HG02840 (cell line): ENCODE data around the gene ABCA1.
"Not testable (repeated sequence)": the region's sequence is repeated elsewhere in the genome, so short reads cannot be mapped to it uniquely, and the experiment has no call there.

Experiments used
- ATAC-seq: cut with Tn5 transposase; IDR thresholded peaks from one replicate; pipeline ENCODE4 v1.9.1; 2021; ENCODE audit warnings: mild to moderate bottlenecking, moderate library complexity, moderate number of reproducible peaks; ENCODE audit not compliant: unreplicated experiment, low FRiP score

ABCA1 gene

GRCh38 chr9:104774831-104775573 lies 153.0 kb downstream of the ABCA1 start:
- ATAC-seq: peak; percentile 82

DNA sequence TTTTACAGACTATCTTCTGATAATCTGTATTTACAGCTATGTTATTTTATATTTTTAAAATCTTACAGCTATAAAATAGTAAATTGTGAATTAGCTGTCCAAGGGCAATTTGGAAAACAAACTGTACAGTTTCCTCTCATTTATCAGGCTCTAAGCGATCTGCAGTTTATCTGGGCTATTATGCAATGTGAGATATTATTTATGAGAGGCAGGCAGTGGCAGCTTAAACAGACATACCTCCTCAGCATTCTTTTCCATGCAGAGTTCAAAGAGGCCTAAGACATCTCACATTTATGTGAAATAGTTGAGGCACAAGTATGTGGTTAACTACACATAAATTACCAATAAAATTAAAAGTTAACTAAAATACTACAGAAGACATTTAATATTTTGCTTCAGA lies 153.8 kb downstream of the ABCA1 start:
- no peak for ATAC-seq

DNA sequence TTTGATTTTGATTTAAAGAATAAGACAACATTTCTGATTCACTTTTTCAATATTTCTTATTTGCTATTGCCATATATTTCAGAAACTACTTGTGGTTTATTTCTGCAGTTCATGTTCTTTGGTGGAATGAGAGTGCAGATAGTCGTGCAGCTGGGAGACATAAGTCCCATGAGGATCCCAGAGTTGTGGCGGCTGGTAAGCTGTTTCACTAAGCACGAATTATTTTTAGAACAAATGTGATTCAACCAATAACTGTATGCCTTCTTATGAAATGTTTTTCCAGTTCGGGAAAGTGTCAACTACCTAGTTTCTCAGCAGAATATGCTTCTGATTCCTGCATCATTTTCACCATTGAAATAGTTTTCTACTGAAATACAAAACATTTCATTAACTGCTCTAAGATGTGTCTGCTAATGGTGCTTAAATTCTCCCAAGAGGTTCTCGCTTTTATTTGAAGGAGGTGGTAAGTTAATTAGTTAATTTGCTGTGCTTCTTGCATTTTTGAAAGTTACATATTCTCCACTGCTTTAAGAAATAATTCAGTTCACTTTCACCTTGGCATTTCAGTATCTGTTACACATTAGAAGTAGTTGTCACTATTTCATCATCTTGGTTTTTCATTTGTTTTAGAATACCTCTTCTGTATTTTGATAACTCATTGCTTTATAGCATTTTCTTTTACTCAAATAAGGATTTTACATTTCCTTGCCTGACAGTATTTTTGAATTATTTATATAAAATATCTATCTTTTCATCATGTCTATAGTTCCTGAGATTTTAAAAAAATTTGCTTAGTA lies 155.0 kb downstream of the ABCA1 start:
- ATAC-seq: no peak

DNA sequence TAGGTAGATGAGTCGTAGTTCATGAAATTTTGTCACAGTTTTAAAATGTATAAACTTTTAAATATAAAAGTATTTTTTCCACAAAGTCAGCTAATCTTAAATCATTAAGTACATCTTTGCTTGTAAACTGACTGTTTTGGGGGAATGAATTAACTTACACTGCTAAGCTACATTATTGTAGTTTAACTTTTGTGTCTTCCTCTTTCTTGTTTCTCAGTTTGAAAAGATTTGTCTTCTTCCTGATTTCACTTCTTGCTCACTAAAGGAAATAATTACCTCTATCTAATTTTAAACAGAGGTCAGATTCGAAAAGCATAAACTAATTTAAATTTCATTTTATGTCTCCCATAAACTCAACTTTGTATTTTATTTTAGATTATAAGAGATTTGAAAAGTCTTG lies 158.3 kb downstream of the ABCA1 start:
- ATAC-seq: no peak

DNA sequence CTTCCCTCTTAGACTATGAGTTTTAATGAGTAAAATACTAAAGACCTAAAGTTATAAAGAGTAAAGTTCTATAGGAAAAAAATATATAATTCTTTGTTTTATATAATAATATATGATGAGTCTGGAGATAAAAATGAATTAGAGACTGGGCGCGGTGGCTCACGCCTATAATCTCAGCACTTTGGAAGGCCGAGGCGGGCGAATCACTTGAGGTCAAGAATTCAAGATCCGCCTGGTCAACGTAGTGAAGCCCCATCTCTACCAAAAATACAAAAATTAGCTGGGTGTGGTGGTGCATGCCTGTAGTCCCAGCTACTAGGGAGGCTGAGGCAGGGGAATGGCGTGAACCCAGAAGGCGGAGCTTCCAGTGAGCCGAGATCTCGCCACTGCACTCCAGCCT lies 158.9 kb downstream of the ABCA1 start:
- ATAC-seq: not testable (repeated sequence)

DNA sequence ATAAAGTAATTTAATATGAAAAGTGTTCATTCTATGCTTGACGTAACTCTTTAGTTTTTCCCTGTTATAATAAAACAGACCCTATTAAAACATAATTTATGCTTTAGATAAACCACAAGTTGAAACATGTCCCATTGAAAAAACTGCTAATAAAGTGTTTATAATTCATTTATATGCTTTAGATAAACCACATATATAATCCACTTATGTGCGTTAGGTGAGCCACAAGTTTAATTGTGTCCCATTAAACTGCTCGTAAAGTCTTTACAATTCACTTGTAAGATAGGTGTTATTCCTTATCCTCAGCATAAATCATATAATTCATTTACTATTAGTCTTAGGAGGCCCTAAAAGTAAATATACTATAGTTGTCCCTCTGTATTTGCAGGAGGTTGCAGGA lies 160.4 kb downstream of the ABCA1 start:
- ATAC-seq: no peak

DNA sequence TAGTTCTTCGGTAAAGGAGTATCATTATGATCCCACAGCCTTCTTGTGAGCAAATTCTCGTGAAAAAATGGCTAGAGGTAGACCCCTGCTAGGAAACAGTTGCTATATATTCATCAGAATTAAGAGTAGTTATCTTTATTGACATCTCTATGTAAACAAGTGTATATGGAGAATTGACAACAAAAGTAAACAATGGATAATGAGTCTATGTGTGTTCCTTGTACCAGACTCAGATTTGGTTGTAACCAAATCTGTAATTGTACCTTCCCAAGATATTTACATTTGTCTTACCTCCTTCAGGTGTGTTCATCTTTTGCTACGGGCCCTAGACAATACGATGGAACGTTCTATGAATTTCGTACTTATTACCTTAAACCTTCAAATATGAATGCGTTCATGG lies 161.9 kb downstream of the ABCA1 start:
- no peak for ATAC-seq

DNA sequence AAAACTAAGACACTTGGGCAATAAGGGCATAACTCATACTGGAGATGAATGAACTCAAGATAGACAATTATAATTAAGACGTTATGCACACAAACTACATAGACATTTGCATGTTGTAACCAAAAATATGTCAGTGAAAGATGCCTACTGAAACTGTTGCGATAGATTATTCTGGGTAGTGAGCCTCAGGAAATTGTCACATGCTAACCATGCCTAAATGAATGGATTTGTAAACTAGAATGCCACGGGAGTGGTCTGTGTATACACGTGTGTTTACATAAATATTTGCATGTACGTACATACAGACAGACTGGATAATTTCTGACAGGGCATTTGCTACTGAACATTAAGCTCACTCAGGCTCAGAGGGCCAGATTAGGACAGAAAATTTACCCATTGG lies 162.8 kb downstream of the ABCA1 start:
- ATAC-seq: no peak

- ATAC-seq: no peak
Observed at GRCh38 chr9:104758974-104759373, 169.0 kb downstream of the ABCA1 start.

GRCh38 chr9:104750185-104750767 lies 177.7 kb downstream of the ABCA1 start:
- ATAC-seq: no peak

GRCh38 chr9:104748359-104749031 lies 179.5 kb downstream of the ABCA1 start:
- peak; percentile 7 for ATAC-seq

GRCh38 chr9:104747565-104748358 lies 180.2 kb downstream of the ABCA1 start, which contains the start of gene NIPSNAP3A:
Gene NIPSNAP3A (plus strand): TSS chr9:104747683. CDS start chr9:104747793, 110 bp downstream.
- ATAC-seq: peak; percentile 90

DNA sequence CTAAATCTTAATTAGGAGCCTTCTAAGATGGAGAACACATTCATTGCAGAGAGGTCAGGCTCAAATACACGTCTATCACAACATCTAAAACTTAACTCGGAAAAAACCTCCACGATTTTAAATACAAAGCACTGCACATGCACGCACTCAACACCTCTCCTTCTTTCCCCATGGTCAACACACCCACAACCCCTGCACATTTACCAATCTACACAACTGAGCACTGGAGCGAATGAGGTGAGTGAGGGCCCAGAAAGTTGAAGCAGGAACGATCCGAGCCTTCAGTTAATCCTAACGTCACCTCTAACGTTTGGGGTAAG lies 180.8 kb downstream of the ABCA1 start:
- ATAC-seq: no peak

GRCh38 chr9:104746798-104747197 lies 181.2 kb downstream of the ABCA1 start:
- no peak for ATAC-seq

DNA sequence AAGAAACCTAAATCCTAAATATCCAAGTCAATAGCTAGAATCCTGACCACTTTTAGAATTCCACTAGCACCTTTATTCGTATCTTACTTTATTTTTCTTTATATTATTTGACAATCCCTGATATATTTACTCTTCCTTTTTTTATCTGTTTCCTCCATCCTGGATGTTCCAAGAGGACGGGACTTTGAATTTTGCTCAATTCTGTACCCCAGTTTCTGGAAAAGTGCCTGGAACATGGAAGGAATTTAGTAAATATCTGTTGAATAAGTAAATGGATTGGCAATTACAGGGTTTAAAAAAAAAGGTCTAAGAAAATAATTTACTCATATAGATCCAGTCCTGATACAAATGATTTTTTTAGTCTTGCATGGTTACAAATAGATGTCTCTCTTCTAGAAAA lies 181.7 kb downstream of the ABCA1 start:
- ATAC-seq: no peak

GRCh38 chr9:104745852-104746251 lies 182.1 kb downstream of the ABCA1 start:
- ATAC-seq: no peak

DNA sequence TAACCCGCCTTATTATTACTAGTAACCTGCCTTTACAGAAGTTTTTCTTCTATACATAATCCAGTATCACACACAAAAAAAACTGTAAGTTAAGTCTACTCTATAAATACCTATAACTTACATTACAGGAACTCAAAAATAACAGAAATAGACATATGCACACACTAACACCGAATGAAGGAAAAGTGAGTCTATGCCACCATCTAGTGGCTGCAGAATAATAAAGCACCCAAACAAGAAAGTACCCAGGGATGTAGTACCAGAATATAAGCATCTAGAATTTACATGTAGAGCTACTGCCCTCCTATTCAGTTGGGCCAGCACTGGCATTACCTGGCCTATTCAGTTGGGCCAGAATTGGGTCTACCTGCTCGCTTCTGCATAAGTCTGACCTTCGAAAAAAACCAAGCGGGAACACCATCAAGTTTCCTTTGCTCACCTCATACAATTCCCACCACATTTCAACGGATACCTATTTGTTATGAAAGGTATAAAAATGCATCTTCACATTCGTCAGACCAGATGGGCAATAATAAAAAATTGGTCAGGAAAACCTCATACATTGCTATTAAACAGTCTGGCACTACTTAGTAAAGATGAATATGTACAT lies 184.5 kb downstream of the ABCA1 start:
- ATAC-seq: peak; percentile 32

DNA sequence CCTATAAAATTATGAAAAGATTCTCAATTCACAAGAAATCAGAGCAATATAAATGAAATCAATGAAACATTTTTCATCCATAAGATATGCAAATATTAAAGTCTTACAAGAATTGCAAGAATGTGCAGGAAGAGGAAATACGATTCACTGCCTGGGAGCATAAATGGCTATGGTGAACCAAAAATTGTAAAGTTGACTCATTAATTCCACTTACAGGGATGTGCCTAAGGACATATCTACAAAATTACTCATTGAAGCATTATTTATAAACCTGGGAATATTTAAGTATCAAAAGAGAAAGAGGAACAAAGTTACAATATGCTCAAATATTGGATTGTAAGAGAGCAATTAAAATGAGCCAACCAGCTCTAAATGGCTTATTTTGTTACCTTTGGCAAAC lies 187.3 kb downstream of the ABCA1 start:
- ATAC-seq: no peak

- ATAC-seq: no peak
Observed at GRCh38 chr9:104738452-104738851, 189.5 kb downstream of the ABCA1 start.
